NCI-H1105 (cell line): ENCODE measurements around the gene EPG5.
"Not testable (repeated sequence)": the region's sequence is repeated elsewhere in the genome, so short reads cannot be mapped to it uniquely, and the experiment has no call there.

Experiments used
- DNase-seq: peaks from one replicate; lab custom pipeline; 2025; lab: John Stamatoyannopoulos, UW

The EPG5 gene

GRCh38 chr18:45976566-45976965 is 9.4 kb upstream of the EPG5 start:
- DNase-seq = no peak

- DNase-seq = peak; percentile 69
These were observed 7.0 kb upstream of the EPG5 start for GRCh38 chr18:45974088-45974536.

- not testable (repeated sequence) for DNase-seq
These were observed 2.2 kb downstream of the EPG5 start for GRCh38 chr18:45964913-45965312.

- DNase-seq = no peak
These were observed 4.3 kb downstream of the EPG5 start for GRCh38 chr18:45962866-45963265.

GRCh38 chr18:45962461-45962860 is 4.7 kb downstream of the EPG5 start:
- no peak for DNase-seq

GRCh38 chr18:45959484-45959883 is 7.6 kb downstream of the EPG5 start:
- DNase-seq = not testable (repeated sequence)

- DNase-seq = no peak
These were observed 8.4 kb downstream of the EPG5 start for GRCh38 chr18:45958730-45959129.

- no peak for DNase-seq
These were observed 9.1 kb downstream of the EPG5 start for GRCh38 chr18:45958027-45958426.

- DNase-seq = no peak
These were observed 10.0 kb downstream of the EPG5 start for GRCh38 chr18:45957100-45957499.

GRCh38 chr18:45954070-45954934 is 12.8 kb downstream of the EPG5 start:
- no peak for DNase-seq

GRCh38 chr18:45951016-45951714 is 16.0 kb downstream of the EPG5 start:
- no peak for DNase-seq

GRCh38 chr18:45945669-45946068 is 21.5 kb downstream of the EPG5 start:
- DNase-seq = no peak

GRCh38 chr18:45940724-45941123 is 26.4 kb downstream of the EPG5 start:
- no peak for DNase-seq

GRCh38 chr18:45939236-45939635 is 27.9 kb downstream of the EPG5 start:
- no peak for DNase-seq

- DNase-seq = no peak
These were observed 28.6 kb downstream of the EPG5 start for GRCh38 chr18:45938488-45938935.

- DNase-seq = no peak
These were observed 31.4 kb downstream of the EPG5 start for GRCh38 chr18:45935591-45936335.

- no peak for DNase-seq
These were observed 34.4 kb downstream of the EPG5 start for GRCh38 chr18:45932708-45933107.

- DNase-seq = no peak
These were observed 36.2 kb downstream of the EPG5 start for GRCh38 chr18:45930963-45931362.

GRCh38 chr18:45926691-45927090 is 40.4 kb downstream of the EPG5 start:
- DNase-seq = no peak

GRCh38 chr18:45926085-45926484 is 41.0 kb downstream of the EPG5 start:
- no peak for DNase-seq

- DNase-seq = no peak
These were observed 44.0 kb downstream of the EPG5 start for GRCh38 chr18:45923138-45923537.

GRCh38 chr18:45920367-45920766 is 46.8 kb downstream of the EPG5 start:
- DNase-seq = peak; percentile 65
